Measurements from ENCODE around the gene CD48.
"Not testable (repeated sequence)": the region's sequence is repeated elsewhere in the genome, so short reads cannot be mapped to it uniquely, and the experiment has no call there.

CD48 gene

GRCh38 chr1:160674415-160674814 lies 37.2 kb downstream of the CD48 start:
- no peak for DNase-seq

DNA sequence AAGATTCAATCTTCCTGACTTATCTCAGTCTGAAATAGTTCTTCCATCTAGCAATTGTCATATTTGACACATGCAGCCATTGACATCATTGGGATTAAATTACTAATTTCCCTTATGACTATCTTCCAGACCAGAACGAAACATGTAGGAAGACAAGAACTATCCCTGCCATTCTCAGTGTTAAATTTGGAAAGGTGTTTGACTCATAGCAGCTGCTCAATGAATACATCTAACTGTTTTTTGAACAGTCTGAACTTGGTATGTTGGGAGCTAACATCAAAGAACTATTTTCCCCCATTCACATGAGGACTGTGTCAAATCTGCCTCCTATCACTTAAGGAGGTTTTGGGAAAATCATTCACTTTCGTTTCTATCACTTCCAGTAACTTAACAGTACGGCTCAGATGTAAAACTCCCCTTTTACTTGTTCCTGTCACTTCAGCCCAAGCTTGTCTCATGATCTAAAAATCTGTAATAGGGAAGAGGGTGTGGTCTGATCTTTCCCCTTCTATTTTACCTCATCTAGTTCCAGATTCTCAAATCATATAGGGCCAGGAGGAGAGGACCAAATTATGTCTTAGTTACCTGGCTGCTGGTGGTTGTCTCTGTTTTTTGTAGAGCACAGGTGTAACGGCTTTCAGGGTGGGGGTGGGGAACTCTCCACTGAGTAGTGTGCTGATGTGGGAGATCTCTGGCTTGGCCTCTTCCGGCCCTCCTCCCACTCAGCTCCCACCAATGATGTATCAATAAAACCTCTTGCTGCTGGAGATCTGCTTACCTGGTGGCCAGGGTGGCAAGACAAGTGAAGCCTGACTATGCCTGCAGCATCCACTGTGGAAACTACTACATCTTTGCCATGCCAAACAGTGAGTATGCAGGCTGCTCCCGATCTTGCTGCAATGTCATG lies 38.6 kb downstream of the CD48 start:
- no peak for DNase-seq

GRCh38 chr1:160671603-160672517 lies 39.8 kb downstream of the CD48 start:
- DNase-seq = no peak

DNA sequence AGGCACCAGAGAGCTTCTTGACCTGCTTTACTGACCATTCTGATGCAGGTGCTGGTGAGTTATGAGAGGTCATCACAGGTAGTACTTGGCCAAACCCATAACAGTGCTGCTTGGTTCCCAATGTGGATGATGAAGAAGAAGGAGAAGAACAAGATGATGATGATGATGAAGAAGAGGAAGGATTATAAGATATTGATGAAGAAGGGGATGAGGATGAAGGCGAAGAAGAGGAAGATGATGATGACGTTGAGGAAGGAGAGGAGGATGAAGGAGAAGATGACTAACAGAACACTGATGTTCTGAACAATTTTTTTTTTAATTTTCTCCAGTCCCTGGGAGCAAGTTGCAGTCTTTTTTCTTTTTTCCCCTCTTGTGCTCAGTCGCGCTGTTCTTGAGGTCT lies 40.9 kb downstream of the CD48 start:
- DNase-seq = no peak

DNA sequence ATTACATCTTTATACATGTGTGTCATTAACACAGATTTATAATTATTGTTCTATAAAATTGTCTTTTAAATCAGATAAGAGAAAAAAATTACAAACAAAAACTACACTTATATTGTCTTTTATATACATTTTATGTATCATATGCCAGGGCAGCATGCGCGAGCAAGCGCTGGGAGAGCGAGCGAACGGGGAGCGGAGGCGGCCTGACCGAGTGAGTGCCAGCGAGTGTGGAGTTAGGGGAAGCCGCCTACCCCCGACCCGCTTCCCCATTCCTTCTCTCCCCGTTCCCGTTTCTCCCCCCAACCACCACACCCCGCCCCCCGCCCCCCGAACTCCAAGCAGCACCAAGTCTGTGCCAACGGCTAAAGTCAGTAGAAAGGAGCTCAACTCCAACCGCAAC lies 41.8 kb downstream of the CD48 start:
- DNase-seq = no peak

DNA sequence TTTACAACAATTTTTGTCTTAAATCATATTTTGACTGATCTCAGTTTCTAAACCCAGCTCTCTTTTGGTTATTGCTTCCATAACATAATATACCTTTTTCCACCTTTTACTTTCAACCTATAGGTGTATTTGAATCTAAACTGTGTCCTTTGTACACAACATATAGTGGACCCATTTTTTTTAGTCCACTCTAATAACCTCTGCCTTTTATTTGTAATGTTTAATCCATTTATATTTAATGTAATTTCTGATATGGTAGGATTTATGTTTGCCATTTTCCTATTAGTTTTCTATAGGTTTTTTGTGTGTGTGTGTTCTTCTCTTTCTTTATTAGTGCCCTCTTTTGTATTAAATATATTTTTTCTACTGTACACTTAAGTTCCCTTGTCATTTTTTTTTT lies 42.3 kb downstream of the CD48 start:
- DNase-seq = no peak

DNA sequence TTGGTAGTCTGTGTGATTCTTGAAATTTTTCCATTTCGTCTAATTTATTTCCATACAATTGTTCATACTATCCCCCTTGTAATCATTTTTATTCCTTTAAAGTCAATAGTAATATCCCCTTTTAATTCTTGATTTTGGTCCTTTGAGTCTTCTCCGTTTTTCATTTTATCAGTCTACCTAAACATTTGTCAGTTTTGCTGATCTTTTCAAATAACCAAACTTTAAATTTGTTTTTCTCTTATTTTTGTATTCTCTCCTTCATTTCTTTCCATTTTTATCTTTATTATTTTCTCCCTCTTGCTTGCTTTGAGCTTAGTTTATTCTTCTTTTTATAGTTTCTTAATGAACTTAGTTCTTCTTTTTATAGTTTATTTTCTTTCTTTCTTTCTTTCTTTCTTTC lies 43.7 kb downstream of the CD48 start:
- no peak for DNase-seq

DNA sequence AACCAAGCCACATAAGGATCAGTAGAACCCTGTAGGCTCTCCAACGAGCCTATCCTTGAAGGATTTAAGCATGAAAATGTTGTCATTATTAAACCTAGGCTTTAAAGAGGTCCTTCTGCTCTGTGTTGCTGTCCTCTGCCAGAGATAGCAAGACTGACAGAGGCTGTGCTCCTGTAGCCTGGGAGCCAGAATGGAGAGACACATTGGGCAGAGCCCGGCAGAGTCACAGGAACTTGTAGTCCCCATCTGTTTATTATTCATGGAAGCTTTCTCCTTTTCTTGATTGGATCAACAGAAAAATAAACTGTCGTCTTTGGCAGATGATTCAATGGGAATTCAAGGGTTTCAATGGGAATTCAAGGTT lies 45.6 kb downstream of the CD48 start:
- no peak for DNase-seq

DNA sequence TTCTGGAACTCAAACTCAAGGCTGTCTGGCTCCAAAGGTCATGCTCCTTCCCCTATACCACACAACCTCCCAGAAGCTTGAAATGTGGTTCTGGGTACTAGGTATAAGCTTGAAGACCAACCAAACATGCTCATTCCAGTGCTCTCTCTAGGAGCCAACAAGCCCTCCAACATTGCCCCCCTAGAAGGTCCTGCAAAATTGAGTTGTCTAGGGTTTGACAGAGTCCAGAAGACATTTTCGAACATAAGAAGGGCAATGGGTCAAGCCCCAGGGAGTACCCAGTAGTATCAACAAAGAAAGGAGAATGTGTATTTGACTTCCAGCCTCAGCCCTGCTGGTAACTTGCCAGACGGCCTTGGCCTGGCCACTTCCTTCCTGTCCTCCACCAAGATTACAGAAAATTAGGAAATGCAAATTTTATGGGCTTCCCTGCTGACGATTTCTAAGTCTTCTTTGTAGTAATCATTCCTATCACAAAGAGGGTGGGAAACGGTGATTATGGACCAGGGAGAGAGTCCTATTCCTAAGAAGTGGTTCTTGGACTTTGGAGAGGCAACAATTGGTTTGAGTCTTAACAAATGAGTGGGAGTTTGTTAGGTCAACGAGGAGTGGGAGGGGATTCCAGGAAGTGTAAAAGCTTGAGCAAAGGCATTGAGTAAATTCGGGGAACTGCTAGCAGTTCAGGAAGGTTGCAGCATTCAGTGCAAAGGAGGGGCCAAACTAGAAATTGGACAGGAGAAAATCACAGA lies 46.1 kb downstream of the CD48 start:
- DNase-seq = no peak

DNA sequence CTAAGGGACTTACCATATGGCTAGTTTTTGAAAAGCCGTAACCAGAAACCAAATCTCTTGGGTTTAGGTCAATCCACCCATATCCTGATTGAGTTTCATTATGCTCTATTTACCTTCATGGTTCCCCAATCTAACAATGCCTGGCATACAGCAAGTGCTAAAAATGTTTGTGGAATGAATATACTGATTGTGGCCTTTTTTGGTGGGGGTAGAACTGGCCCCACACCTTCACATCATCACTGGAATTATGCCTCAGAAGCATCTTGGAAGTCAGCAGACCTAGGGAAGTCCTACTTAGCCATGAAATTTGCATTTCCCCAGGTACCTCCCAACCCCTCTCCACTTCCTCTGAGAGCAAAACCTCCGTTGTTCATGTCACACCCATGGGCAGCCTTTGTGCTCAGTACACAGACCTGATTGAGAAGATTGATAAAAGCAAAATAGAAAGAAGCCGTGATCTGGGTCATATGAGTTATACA lies 47.0 kb downstream of the CD48 start:
- no peak for DNase-seq

DNA sequence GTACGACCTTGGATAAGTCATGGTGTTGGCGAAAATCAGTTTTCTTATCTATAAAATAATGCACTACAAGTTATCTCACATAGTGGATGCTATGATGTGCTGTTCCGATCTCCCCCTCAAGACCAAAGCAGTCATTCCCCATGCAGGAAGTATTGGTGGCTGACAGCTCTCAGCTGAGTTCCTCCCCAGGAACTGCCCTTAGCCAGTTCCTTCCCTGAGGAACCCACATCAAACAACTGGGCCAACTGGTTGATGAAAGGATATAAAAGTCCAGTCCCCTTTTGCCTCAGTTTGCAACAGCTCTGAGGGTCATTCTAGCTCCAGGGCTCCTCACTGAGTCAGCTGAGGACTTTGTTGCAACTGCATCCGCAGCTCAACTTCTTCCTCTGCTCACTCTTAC lies 48.7 kb downstream of the CD48 start:
- no peak for DNase-seq

DNA sequence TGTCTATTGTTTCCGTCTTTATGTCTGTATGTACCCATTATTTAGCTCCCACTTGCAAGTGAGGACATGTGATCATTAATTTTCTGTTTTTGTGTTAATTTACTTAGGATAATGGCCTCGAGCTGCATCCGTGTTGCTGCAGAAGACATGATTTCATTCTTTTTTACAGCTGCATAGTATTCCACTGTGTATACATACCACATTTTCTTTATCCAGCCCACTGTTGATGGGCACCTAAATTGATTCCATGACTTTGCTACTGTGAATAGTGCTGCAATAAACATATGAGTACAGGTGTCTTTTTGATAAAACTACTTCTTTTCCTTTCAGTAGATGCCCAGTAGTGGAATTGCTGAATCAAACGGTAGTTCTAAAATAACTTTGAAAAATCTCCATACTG lies 52.1 kb downstream of the CD48 start:
- no peak for DNase-seq

DNA sequence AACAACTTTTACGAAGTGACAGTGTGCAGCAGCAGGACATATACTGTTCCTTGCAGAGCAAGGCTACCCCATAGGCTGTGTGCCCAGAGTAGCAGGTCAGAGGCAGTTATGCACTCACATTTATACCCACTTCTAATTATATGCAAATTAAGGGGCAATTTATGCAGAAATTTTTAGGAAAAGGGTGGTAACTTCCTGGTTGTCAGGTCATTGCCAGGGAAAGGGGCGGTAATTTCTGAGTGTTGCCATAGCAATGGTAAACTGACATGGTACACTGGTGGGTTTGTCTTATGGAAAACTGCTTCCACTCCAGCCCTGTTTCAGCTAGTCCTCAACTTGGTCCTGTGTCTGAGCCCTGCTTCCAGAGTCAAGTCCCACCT lies 52.8 kb downstream of the CD48 start:
- no peak for DNase-seq

DNA sequence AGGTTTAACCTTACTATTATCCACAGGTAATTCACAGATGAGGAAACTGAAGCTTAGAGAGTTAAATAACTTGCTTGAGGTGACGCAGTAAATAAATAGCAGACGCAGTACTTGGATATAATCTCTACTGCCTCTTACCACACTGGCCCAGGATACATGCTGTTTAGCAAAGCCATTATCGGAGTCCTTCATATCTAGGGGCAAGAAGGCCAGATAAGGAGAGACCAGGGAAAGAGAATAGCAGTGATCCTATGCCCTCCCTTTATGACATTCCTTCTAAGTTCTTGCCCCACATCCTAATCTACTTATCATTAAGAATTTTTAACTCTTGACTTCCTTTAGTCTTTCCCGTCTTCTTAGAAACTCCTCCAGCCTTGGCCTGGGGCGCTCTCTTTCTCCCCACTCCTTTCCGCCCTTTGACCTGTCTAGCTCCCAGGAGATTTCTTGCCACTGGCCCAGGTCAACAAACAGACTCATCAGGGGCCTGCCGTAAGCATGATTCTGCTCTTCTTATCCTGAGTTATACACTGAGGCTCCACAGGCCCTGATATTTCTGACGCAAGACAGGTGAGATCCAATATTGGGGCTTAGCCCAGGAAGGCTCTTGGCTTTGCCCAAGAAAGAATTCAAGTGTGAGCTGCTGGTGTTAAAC lies 53.3 kb downstream of the CD48 start:
- DNase-seq = no peak

DNA sequence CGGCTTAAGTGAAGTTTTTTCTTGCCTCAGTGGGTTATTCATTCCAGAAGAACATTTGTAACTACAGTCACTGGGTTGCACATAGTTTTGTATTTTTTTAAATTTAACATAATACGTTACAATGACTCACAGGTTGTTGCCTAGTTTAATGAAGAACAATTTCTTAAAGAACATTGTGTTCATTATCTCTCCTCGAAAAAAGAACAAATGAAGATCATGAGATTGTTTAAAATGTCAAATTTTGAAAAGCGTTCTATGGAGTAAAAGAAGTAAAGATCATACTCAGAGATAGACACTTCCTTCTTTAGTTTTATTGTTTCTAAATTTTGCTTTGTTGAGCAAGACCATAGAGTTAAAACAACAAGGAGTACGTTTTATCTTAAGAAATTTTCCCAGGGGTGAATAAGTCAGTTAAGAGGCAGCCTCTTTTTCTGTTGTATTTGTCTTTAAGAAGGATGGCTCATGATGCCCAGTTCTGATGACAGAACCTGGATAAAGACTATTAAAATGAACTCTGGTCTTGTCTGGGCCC lies 54.3 kb downstream of the CD48 start:
- DNase-seq = no peak

DNA sequence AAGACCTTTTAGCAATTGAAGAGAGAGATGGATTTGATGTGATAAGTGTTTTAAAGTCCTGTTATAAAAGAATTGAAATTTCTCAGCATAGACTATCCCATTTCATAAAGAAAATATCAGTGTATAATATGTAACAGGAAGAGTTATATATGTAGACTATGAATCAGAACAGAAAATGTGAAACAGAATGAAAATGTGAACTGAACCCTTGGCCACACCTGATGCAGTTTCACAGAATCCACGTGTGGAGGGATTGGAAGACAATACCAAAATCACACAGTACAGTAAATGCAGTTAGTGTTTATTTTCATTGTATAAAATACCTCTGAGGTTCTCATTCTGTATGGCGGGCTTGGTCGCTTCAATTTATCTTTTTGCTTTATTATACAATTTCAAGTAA lies 54.9 kb downstream of the CD48 start:
- DNase-seq = no peak

GRCh38 chr1:160653620-160654016 lies 58.0 kb downstream of the CD48 start:
- DNase-seq = no peak

GRCh38 chr1:160652924-160653619 lies 58.5 kb downstream of the CD48 start:
- no peak for DNase-seq

DNA sequence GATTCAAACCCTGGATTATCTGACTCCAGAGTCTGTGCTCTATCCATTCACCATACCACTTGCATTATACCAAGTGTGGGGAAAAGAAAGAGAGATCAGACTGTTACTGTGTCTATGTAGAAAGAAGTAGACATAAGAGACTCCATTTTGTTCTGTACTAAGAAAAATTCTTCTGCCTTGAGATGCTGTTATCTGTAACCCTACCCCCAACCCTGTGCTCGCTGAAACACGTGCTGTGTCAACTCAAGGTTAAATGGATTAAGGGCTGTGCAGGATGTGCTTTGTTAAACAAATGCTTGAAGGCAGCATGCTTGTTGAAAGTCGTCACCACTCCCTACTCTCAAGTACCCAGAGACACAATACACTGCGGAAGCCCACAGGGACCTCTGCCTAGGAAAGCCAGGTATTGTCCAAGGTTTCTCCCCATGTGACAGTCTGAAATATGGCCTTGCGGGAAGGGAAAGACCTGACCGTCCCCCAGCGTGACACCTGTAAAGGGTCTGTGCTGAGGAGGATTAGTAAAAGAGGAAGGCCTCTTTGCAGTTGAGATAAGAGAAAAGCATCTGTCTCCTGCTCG lies 59.5 kb downstream of the CD48 start:
- DNase-seq = not testable (repeated sequence)

GRCh38 chr1:160651433-160652064 lies 60.1 kb downstream of the CD48 start:
- DNase-seq = no peak

DNA sequence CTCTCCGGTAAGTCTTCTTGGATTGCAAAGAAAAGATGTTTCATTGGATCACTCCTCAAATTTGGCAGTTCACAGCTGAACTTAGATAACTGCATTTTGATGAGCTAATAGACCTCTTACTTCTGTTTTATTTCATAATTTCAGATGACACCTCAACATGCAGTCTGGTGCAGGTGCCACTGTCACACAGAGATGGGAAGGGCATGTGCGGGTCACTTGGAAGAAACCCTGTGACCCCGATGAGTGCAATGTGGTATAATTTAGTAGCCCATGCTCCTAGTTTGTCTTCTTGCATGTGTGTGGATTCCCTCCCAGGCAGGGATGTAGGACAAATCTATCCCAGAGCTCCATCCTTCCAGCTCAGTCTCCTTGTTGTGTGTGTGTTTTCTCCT lies 64.3 kb downstream of the CD48 start:
- DNase-seq = no peak

Measured in kidney glomerular epithelial cell (primary cell).